CD8-positive, alpha-beta memory T cell (primary cell): ENCODE data around the gene GRM4. TPM values are rescaled to one million over a fixed set of nuclear protein-coding genes. Genes with fewer than 3 reads are reported as not detected.

Source experiments
- CTCF ChIA-PET: fragments of 350-600 bp; sonication (Branson Sonifier 250); formaldehyde crosslinking; loops from one replicate; lab custom pipeline; 2021; ENCODE audit warnings: antibody characterized with exemption; lab: Charles Lee
- POLR2A ChIA-PET: fragments of 350-600 bp; sonication (Branson Sonifier 250); formaldehyde crosslinking; loops from one replicate; lab custom pipeline; 2021; ENCODE audit warnings: antibody characterized with exemption; lab: Charles Lee
- DNase-seq, 5 donors: peaks; one replicate each; pipeline versions ENCODE4 v3.0.0 to v3.0.0-alpha.2; 2020 to 2022; ENCODE audit warnings: mixed read lengths in 1 of 5
- H3K27ac ChIP-seq: one replicate; pipeline ENCODE4 v1.7.0; 2013; ENCODE audit warnings: low read depth, mild to moderate bottlenecking, low read length, moderate library complexity
- H3K27me3 ChIP-seq: 2 replicates; pipeline ENCODE4 v1.7.0; 2013; ENCODE audit warnings: low read length, mild to moderate bottlenecking; ENCODE audit not compliant: insufficient read depth, poor library complexity, severe bottlenecking
- H3K36me3 ChIP-seq: 2 replicates; pipeline ENCODE4 v1.7.0; 2013; ENCODE audit warnings: mild to moderate bottlenecking, low read length, moderate library complexity; ENCODE audit not compliant: insufficient read depth
- H3K4me1 ChIP-seq: 2 replicates; pipeline ENCODE4 v1.7.0; 2013; ENCODE audit warnings: mild to moderate bottlenecking, low read length, moderate library complexity; ENCODE audit not compliant: insufficient read depth
- H3K4me3 ChIP-seq: 2 replicates; pipeline ENCODE4 v1.7.0; 2013; ENCODE audit warnings: mild to moderate bottlenecking, low read length
- H3K9me3 ChIP-seq: 2 replicates; pipeline ENCODE4 v1.7.0; 2013; ENCODE audit warnings: mild to moderate bottlenecking, low read length
- H3K27ac Mint-ChIP-seq, 8 donors: one replicate each; pipeline ENCODE4 v1.8.0; 2020 to 2021; ENCODE audit warnings: mixed read lengths in 8 of 8, mild to moderate bottlenecking in 6 of 8, inconsistent platforms in 3 of 8, moderate library complexity in 3 of 8
- H3K27me3 Mint-ChIP-seq, 2 donors: one replicate each; pipeline ENCODE4 v1.8.0; 2020 to 2021; ENCODE audit warnings: mixed read lengths in 2 of 2, mild to moderate bottlenecking in 1 of 2, moderate library complexity in 1 of 2
- H3K36me3 Mint-ChIP-seq, 3 donors: one replicate each; pipeline ENCODE4 v1.8.0; 2020 to 2021; ENCODE audit warnings: mixed read lengths in 3 of 3, inconsistent platforms in 1 of 3, mild to moderate bottlenecking in 1 of 3
- H3K4me1 Mint-ChIP-seq, 3 donors: one replicate each; pipeline ENCODE4 v1.8.0; 2020 to 2021; ENCODE audit warnings: mixed read lengths in 3 of 3, inconsistent platforms in 1 of 3, mild to moderate bottlenecking in 1 of 3
- H3K4me3 Mint-ChIP-seq, 7 donors: one replicate each; pipeline ENCODE4 v1.8.0; 2020 to 2021; ENCODE audit warnings: mixed read lengths in 7 of 7, mild to moderate bottlenecking in 6 of 7, moderate library complexity in 4 of 7, inconsistent platforms in 2 of 7
- H3K9me3 Mint-ChIP-seq, 5 donors: one replicate each; pipeline ENCODE4 v1.8.0; 2020 to 2022; ENCODE audit warnings: mixed read lengths in 5 of 5, mild to moderate bottlenecking in 3 of 5, moderate library complexity in 2 of 5, inconsistent platforms in 1 of 5
- polyA plus RNA-seq: library from polyadenylated mRNA; unstranded; fragments of 300-500 nt; fragmentation: Illumina TruSeq; gene quantifications from one replicate; pipeline ENCODE4 v1.2.3, GENCODE V29; 2021
- total RNA-seq, 2 experiments: library from RNA; stranded (reverse); gene quantifications; one replicate each; pipeline ENCODE4 v1.2.3, GENCODE V29; 2021

GRM4 gene
- total and polyA plus RNA-seq, 3 experiments from 2014 or later = 0.03 TPM; not detected in 2

- Mint-ChIP-seq H3K9me3 (no peaks in the 10 kb centered on the region), H3K27me3 (peaks cover 41 to 68% of the 10 kb centered on the region in 2 donors), H3K36me3 (no peaks in the 10 kb centered on the region), H3K4me3 (no peak overlapping the region), H3K27ac (peak overlapping the region in 1 of 8 donors; percentile 7), H3K4me1 (peaks cover 5 to 12% (median 6%) of the 10 kb centered on the region in 3 donors)
- ChIA-PET CTCF (no interaction called here), POLR2A (no interaction called here)
- no peaks in the 10 kb centered on the region for H3K36me3 ChIP-seq
- H3K4me3 ChIP-seq = no peak overlapping the region
- no peak for DNase-seq
- peaks cover 7% of the 10 kb centered on the region for H3K4me1 ChIP-seq
- peaks cover 35% of the 10 kb centered on the region for H3K27me3 ChIP-seq
- H3K27ac ChIP-seq = no peak overlapping the region
- no peaks in the 10 kb centered on the region for H3K9me3 ChIP-seq
Observed at GRCh38 chr6:34150766-34151165, 4.9 kb upstream of the GRM4 start.

GRCh38 chr6:34149831-34150400 is 4.0 kb upstream of the GRM4 start:
- no peaks in the 10 kb centered on the region for H3K36me3 Mint-ChIP-seq
- no peak overlapping the region for H3K27ac Mint-ChIP-seq
- POLR2A ChIA-PET = no interaction called here
- Histone ChIP-seq H3K27ac (no peak overlapping the region), H3K4me1 (peaks cover 7% of the 10 kb centered on the region), H3K4me3 (no peak overlapping the region), H3K27me3 (peaks cover 35% of the 10 kb centered on the region), H3K9me3 (no peaks in the 10 kb centered on the region), H3K36me3 (no peaks in the 10 kb centered on the region)
- peaks cover 41 to 68% of the 10 kb centered on the region in 2 donors for H3K27me3 Mint-ChIP-seq
- peaks cover 5 to 13% (median 6%) of the 10 kb centered on the region in 3 donors for H3K4me1 Mint-ChIP-seq
- no peak overlapping the region for H3K4me3 Mint-ChIP-seq
- CTCF ChIA-PET = interaction anchor here (1.1 kb wide), 2 partner anchors 97 to 379 kb away, joined by 3 to 4 read pairs; no protein-coding TSS in a partner anchor
- H3K9me3 Mint-ChIP-seq = no peaks in the 10 kb centered on the region
- no peak for DNase-seq

GRCh38 chr6:34149452-34149810 is 3.5 kb upstream of the GRM4 start:
- Histone ChIP-seq H3K4me3 (no peak overlapping the region), H3K27me3 (peaks cover 34% of the 10 kb centered on the region), H3K36me3 (no peaks in the 10 kb centered on the region), H3K4me1 (peaks cover 7% of the 10 kb centered on the region), H3K27ac (no peak overlapping the region), H3K9me3 (no peaks in the 10 kb centered on the region)
- Mint-ChIP-seq H3K9me3 (no peaks in the 10 kb centered on the region), H3K27ac (no peak overlapping the region), H3K4me3 (no peak overlapping the region), H3K4me1 (peaks cover 4 to 10% (median 5%) of the 10 kb centered on the region in 3 donors), H3K36me3 (no peaks in the 10 kb centered on the region), H3K27me3 (peaks cover 43 to 67% of the 10 kb centered on the region in 2 donors)
- CTCF ChIA-PET = interaction anchor here (1.1 kb wide), 2 partner anchors 97 to 378 kb away, joined by 3 to 4 read pairs; no protein-coding TSS in a partner anchor
- POLR2A ChIA-PET = no interaction called here
- peak in 1 of 5 donors; percentile 9 for DNase-seq

GRCh38 chr6:34148631-34149451 is 3.0 kb upstream of the GRM4 start:
- CTCF ChIA-PET = interaction anchor here (1.1 kb wide), 2 partner anchors 96 to 378 kb away, joined by 3 to 4 read pairs; no protein-coding TSS in a partner anchor
- Histone ChIP-seq H3K9me3 (no peaks in the 10 kb centered on the region), H3K27me3 (peaks cover 30% of the 10 kb centered on the region), H3K4me1 (peaks cover 9% of the 10 kb centered on the region), H3K36me3 (no peaks in the 10 kb centered on the region), H3K27ac (no peak overlapping the region), H3K4me3 (no peak overlapping the region)
- peak in 1 of 5 donors; percentile 14 for DNase-seq
- H3K27me3 Mint-ChIP-seq = peaks cover 40 to 64% of the 10 kb centered on the region in 2 donors
- no peak overlapping the region for H3K4me3 Mint-ChIP-seq
- no peaks in the 10 kb centered on the region for H3K36me3 Mint-ChIP-seq
- H3K9me3 Mint-ChIP-seq = no peaks in the 10 kb centered on the region
- peaks cover 0 to 6% (median 4%) of the 10 kb centered on the region in 3 donors for H3K4me1 Mint-ChIP-seq
- POLR2A ChIA-PET = no interaction called here
- H3K27ac Mint-ChIP-seq = no peak overlapping the region

GRCh38 chr6:34147906-34148630 is 2.2 kb upstream of the GRM4 start:
- Mint-ChIP-seq H3K4me1 (peaks cover under 1 to 14% (median 7%) of the 10 kb centered on the region in 3 donors), H3K9me3 (no peaks in the 10 kb centered on the region), H3K36me3 (no peaks in the 10 kb centered on the region), H3K27me3 (peaks cover 44 to 61% of the 10 kb centered on the region in 2 donors), H3K4me3 (peak overlapping the region in 2 of 7 donors; percentile 5 to 8), H3K27ac (peak overlapping the region in 1 of 8 donors; percentile 10)
- Histone ChIP-seq H3K27me3 (peaks cover 37% of the 10 kb centered on the region), H3K36me3 (no peaks in the 10 kb centered on the region), H3K9me3 (no peaks in the 10 kb centered on the region), H3K4me1 (peaks cover 16% of the 10 kb centered on the region), H3K27ac (no peak overlapping the region), H3K4me3 (no peak overlapping the region)
- ChIA-PET POLR2A (no interaction called here), CTCF (no interaction called here)
- peak in 1 of 5 donors; percentile 37 for DNase-seq

GRCh38 chr6:34146801-34147592 is 1.1 kb upstream of the GRM4 start:
- Histone ChIP-seq H3K4me3 (no peak overlapping the region), H3K4me1 (peaks cover 24% of the 10 kb centered on the region), H3K27me3 (peaks cover 42% of the 10 kb centered on the region), H3K36me3 (no peaks in the 10 kb centered on the region), H3K9me3 (no peaks in the 10 kb centered on the region), H3K27ac (no peak overlapping the region)
- H3K4me1 Mint-ChIP-seq = peaks cover 4 to 17% (median 9%) of the 10 kb centered on the region in 3 donors
- H3K27me3 Mint-ChIP-seq = peaks cover 44 to 60% of the 10 kb centered on the region in 2 donors
- no peak overlapping the region for H3K27ac Mint-ChIP-seq
- H3K4me3 Mint-ChIP-seq = peak overlapping the region in 3 of 7 donors; percentile 65 to 75 (median 68)
- DNase-seq = peak in 1 of 5 donors; percentile 21
- H3K36me3 Mint-ChIP-seq = no peaks in the 10 kb centered on the region
- ChIA-PET CTCF (interaction anchor here (1.0 to 1.5 kb wide), 3 partner anchors 16 to 379 kb away, joined by 3 read pairs; no protein-coding TSS in a partner anchor), POLR2A (no interaction called here)
- H3K9me3 Mint-ChIP-seq = no peaks in the 10 kb centered on the region
